DND-41 (cell line): ENCODE measurements around the gene GNAT1.

ENCODE experiments used
- ATAC-seq: fragments of 200-7000 bp; cut with Tn5 transposase; 3 replicates; pipeline ENCODE4 v1.9.1; 2021; ENCODE audit warnings: low read depth; ENCODE audit not compliant: insufficient read depth
- DNase-seq: peaks from one replicate; pipeline ENCODE4 v3.0.0-alpha.2; 2020
- H2AFZ ChIP-seq: 2 replicates; pipeline ENCODE4 v1.6.0; 2012; ENCODE audit warnings: low read depth, low read length
- H3K27ac ChIP-seq: 2 replicates; pipeline ENCODE4 v1.5.1; 2012; ENCODE audit warnings: low read length, inconsistent platforms
- H3K27me3 ChIP-seq: fragments of 200-600 bp; sonication (generic); 2 replicates; pipeline ENCODE4 v1.6.0; 2012; ENCODE audit warnings: low read length, mild to moderate bottlenecking, inconsistent platforms; ENCODE audit not compliant: insufficient read depth, poor library complexity
- H3K36me3 ChIP-seq: 2 replicates; pipeline ENCODE4 v1.5.1; 2012; ENCODE audit warnings: low read length, inconsistent platforms; ENCODE audit not compliant: insufficient read depth
- H3K4me1 ChIP-seq: 2 replicates; pipeline ENCODE4 v1.5.1; 2012; ENCODE audit warnings: mild to moderate bottlenecking, low read length; ENCODE audit not compliant: insufficient read depth
- H3K4me2 ChIP-seq: 2 replicates; pipeline ENCODE4 v1.6.0; 2012; ENCODE audit warnings: mild to moderate bottlenecking, moderate library complexity, low read length, inconsistent platforms; ENCODE audit not compliant: insufficient read depth
- H3K4me3 ChIP-seq, 2 experiments: fragments of 200-600 bp in 1 of 2; shearing (Covaris generic) in 1 of 2; 2 replicates each; pipeline ENCODE4 v1.5.1; 2012 to 2016; ENCODE audit warnings: inconsistent platforms in 2 of 2, low read length in 2 of 2, mild to moderate bottlenecking in 2 of 2, low read depth in 1 of 2, moderate library complexity in 1 of 2
- H3K79me2 ChIP-seq: 2 replicates; pipeline ENCODE4 v1.6.0; 2012; ENCODE audit warnings: low read length, inconsistent platforms; ENCODE audit not compliant: insufficient read depth
- H3K9ac ChIP-seq: 2 replicates; pipeline ENCODE4 v1.6.0; 2012; ENCODE audit warnings: low read depth, mild to moderate bottlenecking, inconsistent platforms, low read length, moderate library complexity
- H3K9me3 ChIP-seq: 2 replicates; pipeline ENCODE4 v1.5.1; 2012; ENCODE audit warnings: low read length, moderate library complexity, mild to moderate bottlenecking, inconsistent platforms; ENCODE audit not compliant: insufficient read depth, severe bottlenecking
- H4K20me1 ChIP-seq: 2 replicates; pipeline ENCODE4 v1.6.0; 2012; ENCODE audit warnings: low read length; ENCODE audit not compliant: insufficient read depth
- EZH2 ChIP-seq: IDR thresholded peaks from 3 replicates; pipeline ENCODE4 v1.6.1; 2012; ENCODE audit warnings: borderline replicate concordance, low read depth, mild to moderate bottlenecking, moderate library complexity, low read length, inconsistent platforms; ENCODE audit not compliant: severe bottlenecking
- TF ChIP-seq, protein P1 (sequence below): IDR thresholded peaks from 2 replicates; pipeline ENCODE4 v1.5.1; 2012; ENCODE audit warnings: borderline replicate concordance, low read length, moderate library complexity, mild to moderate bottlenecking; ENCODE audit not compliant: poor library complexity, severe bottlenecking; ENCODE audit errors: extremely low read depth

Gene GNAT1

GRCh38 chr3:50190936-50191660, at the start of gene GNAT1:
Gene GNAT1, plus strand, starts transcription at chr3:50191610. Its CDS starts 116 bp downstream, at chr3:50191726.
- no peaks in the 10 kb centered on the region for H3K27me3 ChIP-seq
- no peak for TF ChIP-seq EZH2
- TF ChIP-seq, protein P1, sequence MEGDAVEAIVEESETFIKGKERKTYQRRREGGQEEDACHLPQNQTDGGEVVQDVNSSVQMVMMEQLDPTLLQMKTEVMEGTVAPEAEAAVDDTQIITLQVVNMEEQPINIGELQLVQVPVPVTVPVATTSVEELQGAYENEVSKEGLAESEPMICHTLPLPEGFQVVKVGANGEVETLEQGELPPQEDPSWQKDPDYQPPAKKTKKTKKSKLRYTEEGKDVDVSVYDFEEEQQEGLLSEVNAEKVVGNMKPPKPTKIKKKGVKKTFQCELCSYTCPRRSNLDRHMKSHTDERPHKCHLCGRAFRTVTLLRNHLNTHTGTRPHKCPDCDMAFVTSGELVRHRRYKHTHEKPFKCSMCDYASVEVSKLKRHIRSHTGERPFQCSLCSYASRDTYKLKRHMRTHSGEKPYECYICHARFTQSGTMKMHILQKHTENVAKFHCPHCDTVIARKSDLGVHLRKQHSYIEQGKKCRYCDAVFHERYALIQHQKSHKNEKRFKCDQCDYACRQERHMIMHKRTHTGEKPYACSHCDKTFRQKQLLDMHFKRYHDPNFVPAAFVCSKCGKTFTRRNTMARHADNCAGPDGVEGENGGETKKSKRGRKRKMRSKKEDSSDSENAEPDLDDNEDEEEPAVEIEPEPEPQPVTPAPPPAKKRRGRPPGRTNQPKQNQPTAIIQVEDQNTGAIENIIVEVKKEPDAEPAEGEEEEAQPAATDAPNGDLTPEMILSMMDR: no peak
- H3K27ac ChIP-seq: no peak within 1 kb of the TSS
- DNase-seq (no peak), ATAC-seq (no peak)
- no peak within 1 kb of the TSS for H3K9ac ChIP-seq
- no peaks in the 10 kb centered on the region for H3K79me2 ChIP-seq
- no peak within 1 kb of the TSS for H3K4me3 ChIP-seq
- peaks cover 3% of the 10 kb centered on the region for H3K4me1 ChIP-seq
- H3K36me3 ChIP-seq: no peaks in the 10 kb centered on the region
- no peak within 1 kb of the TSS for H3K4me2 ChIP-seq
- H2AFZ ChIP-seq: no peak within 1 kb of the TSS
- 0 out of 2 replicates have a peak, but pooled peaks cover 2% of the 10 kb centered on the region for H4K20me1 ChIP-seq
- H3K9me3 ChIP-seq: no peaks in the 10 kb centered on the region

- Histone ChIP-seq H3K4me2 (no peak overlapping the region), H3K4me1 (no peaks in the 10 kb centered on the region), H3K79me2 (no peaks in the 10 kb centered on the region), H2AFZ (no peak overlapping the region), H4K20me1 (no peaks in the 10 kb centered on the region), H3K27ac (no peak overlapping the region), H3K36me3 (no peaks in the 10 kb centered on the region), H3K9ac (no peak overlapping the region), H3K4me3 (no peak overlapping the region), H3K27me3 (no peaks in the 10 kb centered on the region), H3K9me3 (no peaks in the 10 kb centered on the region)
- no peak for ATAC-seq
- no peak for TF ChIP-seq EZH2
- TF ChIP-seq, protein P1: peak; percentile 24
- DNase-seq: no peak
Observed at GRCh38 chr3:50146316-50146901, 45.0 kb upstream of the GNAT1 start.

DNA sequence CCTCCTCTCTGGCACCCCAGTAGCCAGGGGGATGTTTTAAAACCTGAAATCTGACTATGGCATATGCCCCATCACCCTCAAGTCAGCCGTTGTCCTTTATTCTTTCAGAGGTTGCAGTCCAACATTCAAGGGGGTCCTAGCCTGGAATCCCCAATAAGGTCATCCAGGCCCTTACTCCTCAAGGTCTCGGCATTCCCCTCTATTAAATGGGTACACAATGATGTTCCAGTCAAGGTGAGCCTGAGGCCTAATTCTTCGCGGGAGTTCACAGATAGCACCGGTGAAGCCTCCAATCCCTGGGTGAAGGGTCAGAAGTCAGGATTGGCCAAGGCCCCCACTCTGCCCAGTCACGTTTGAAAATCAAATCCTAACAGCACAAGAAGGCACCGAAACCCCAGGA, 44.4 kb upstream of the GNAT1 start:
- no peaks in the 10 kb centered on the region for H3K9me3 ChIP-seq
- H3K36me3 ChIP-seq: no peaks in the 10 kb centered on the region
- no peaks in the 10 kb centered on the region for H3K79me2 ChIP-seq
- no peaks in the 10 kb centered on the region for H3K4me1 ChIP-seq
- no peaks in the 10 kb centered on the region for H3K27me3 ChIP-seq
- H4K20me1 ChIP-seq: no peaks in the 10 kb centered on the region
- H3K4me3 ChIP-seq: no peak overlapping the region
- ATAC-seq: no peak
- TF ChIP-seq, protein P1: no peak
- no peak for TF ChIP-seq EZH2
- no peak overlapping the region for H3K4me2 ChIP-seq
- no peak for DNase-seq
- no peak overlapping the region for H2AFZ ChIP-seq
- H3K27ac ChIP-seq: no peak overlapping the region
- H3K9ac ChIP-seq: no peak overlapping the region
